Caco-2 (cell line): ENCODE data around the gene CACNA1C. TPM values are rescaled to one million over a fixed set of nuclear protein-coding genes. Genes with fewer than 3 reads are reported as not detected.

Experiments
- BruUV-seq: library from RNA; stranded (reverse); fragments of 400-500 nt; replicated peaks from 2 replicates; lab custom pipeline; 2021; lab: Mats Ljungman, UMichigan
- CTCF ChIA-PET: fragments of 300-600 bp; sonication (Branson Sonifier 250); formaldehyde crosslinking; loops from one replicate; lab custom pipeline; 2022; ENCODE audit warnings: antibody characterized with exemption; lab: Charles Lee
- POLR2A ChIA-PET: fragments of 300-600 bp; sonication (Branson Sonifier 250); formaldehyde crosslinking; loops from one replicate; lab custom pipeline; 2022; ENCODE audit warnings: antibody characterized with exemption; lab: Charles Lee
- DNase-seq, 2 experiments: peaks; one replicate each; pipeline versions ENCODE4 v3.0.0 to v3.0.0-alpha.2; 2020 to 2022
- H3K27me3 ChIP-seq: replicated peaks from 2 replicates; pipeline ENCODE4 v1.6.0; 2011; ENCODE audit warnings: low read length; ENCODE audit not compliant: control insufficient read depth, insufficient read depth
- H3K36me3 ChIP-seq: 2 replicates; pipeline ENCODE4 v1.5.1; 2011; ENCODE audit warnings: low read length; ENCODE audit not compliant: control insufficient read depth, insufficient read depth
- H3K4me1 ChIP-seq: fragments of 250-450 bp; sonication (Bioruptor Pico); 2 replicates; pipeline ENCODE4 v1.5.1; 2020; ENCODE audit warnings: mild to moderate bottlenecking
- H3K4me3 ChIP-seq: 2 replicates; pipeline ENCODE4 v1.5.1; 2011; ENCODE audit warnings: low read depth, mild to moderate bottlenecking, control low read depth, low read length
- H3K9me3 ChIP-seq: fragments of 250-450 bp; sonication (Bioruptor Pico); 2 replicates; pipeline ENCODE4 v1.5.1; 2020; ENCODE audit warnings: mild to moderate bottlenecking, moderate library complexity
- H3K27ac Mint-ChIP-seq: one replicate; pipeline ENCODE4 v1.8.0; 2022; ENCODE audit warnings: mixed read lengths; ENCODE audit not compliant: unreplicated experiment
- H3K27me3 Mint-ChIP-seq: one replicate; pipeline ENCODE4 v1.8.0; 2022; ENCODE audit warnings: mixed read lengths; ENCODE audit not compliant: insufficient read depth, unreplicated experiment
- H3K36me3 Mint-ChIP-seq: one replicate; pipeline ENCODE4 v1.8.0; 2022; ENCODE audit warnings: mild to moderate bottlenecking, mixed read lengths; ENCODE audit not compliant: insufficient read depth, unreplicated experiment
- H3K4me1 Mint-ChIP-seq: one replicate; pipeline ENCODE4 v1.8.0; 2022; ENCODE audit warnings: low read depth, mixed read lengths; ENCODE audit not compliant: unreplicated experiment
- H3K4me3 Mint-ChIP-seq: one replicate; pipeline ENCODE4 v1.8.0; 2022; ENCODE audit warnings: mild to moderate bottlenecking, moderate library complexity, mixed read lengths; ENCODE audit not compliant: unreplicated experiment
- H3K9me3 Mint-ChIP-seq: one replicate; pipeline ENCODE4 v1.8.0; 2022; ENCODE audit warnings: mixed read lengths; ENCODE audit not compliant: unreplicated experiment
- CTCF ChIP-seq, 2 experiments: fragments of 200-600 bp in 1 of 2; IDR thresholded peaks; 1 replicate in 1 of 2; 2 replicates in 1 of 2; pipeline versions ENCODE4 v1.5.1 to v1.8.0; 2011 to 2022; ENCODE audit warnings: antibody characterized with exemption in 1 of 2, control low read depth in 1 of 2, inconsistent platforms in 1 of 2, low read depth in 1 of 2, low read length in 1 of 2, mild to moderate bottlenecking in 1 of 2, moderate library complexity in 1 of 2; ENCODE audit not compliant: insufficient read depth in 1 of 2, severe bottlenecking in 1 of 2, unreplicated experiment in 1 of 2
- intact Hi-C: fragments of 100-400 bp; cut with micrococcal nuclease; formaldehyde crosslinking; loops from one replicate; pipeline ENCODE4 v1.10.0; 2022; ENCODE audit not compliant: unreplicated experiment
- total RNA-seq: library from RNA; stranded (reverse); gene quantifications from 2 replicates; pipeline ENCODE4 v1.2.3, GENCODE V29; 2022

Gene CACNA1C
- total RNA-seq, 1 experiment from 2014 or later: not detected

GRCh38 chr12:2575245-2575644 lies 522.5 kb downstream of the CACNA1C start:
- no peak for DNase-seq
- TF ChIP-seq CTCF (IDR thresholded peaks at IDR 0.05; ENCODE audit: insufficient read depth in 1 of 2, low read depth in 1 of 2, low read length in 1 of 2, severe bottlenecking in 1 of 2, unreplicated experiment in 1 of 2): no peak
- Histone ChIP-seq H3K4me3 (no peak overlapping the region), H3K9me3 (no peaks in the 10 kb centered on the region), H3K36me3 (no peaks in the 10 kb centered on the region), H3K27me3 (no peaks in the 10 kb centered on the region), H3K4me1 (no peaks in the 10 kb centered on the region)
- H3K27ac Mint-ChIP-seq: no peak overlapping the region
- no peak overlapping the region for H3K4me3 Mint-ChIP-seq
- no peaks in the 10 kb centered on the region for H3K36me3 Mint-ChIP-seq
- no peaks in the 10 kb centered on the region for H3K9me3 Mint-ChIP-seq
- peaks cover 26% of the 10 kb centered on the region for H3K27me3 Mint-ChIP-seq
- H3K4me1 Mint-ChIP-seq: no peaks in the 10 kb centered on the region
- CTCF ChIA-PET: no interaction called here
- POLR2A ChIA-PET: no interaction called here
- intact Hi-C loops: no loop called here
- BruUV-seq: no TSS peak

GRCh38 chr12:2578211-2578610 lies 525.4 kb downstream of the CACNA1C start:
- no peaks in the 10 kb centered on the region for H3K4me1 ChIP-seq
- intact Hi-C loops: no loop called here
- H3K4me3 Mint-ChIP-seq: no peak overlapping the region
- ChIA-PET CTCF (no interaction called here), POLR2A (no interaction called here)
- no peaks in the 10 kb centered on the region for H3K36me3 Mint-ChIP-seq
- DNase-seq: no peak
- H3K9me3 ChIP-seq: no peaks in the 10 kb centered on the region
- H3K27ac Mint-ChIP-seq: no peak overlapping the region
- no peak for TF ChIP-seq CTCF (IDR thresholded peaks at IDR 0.05; ENCODE audit: insufficient read depth in 1 of 2, low read depth in 1 of 2, low read length in 1 of 2, severe bottlenecking in 1 of 2, unreplicated experiment in 1 of 2)
- H3K27me3 ChIP-seq: peaks cover 3% of the 10 kb centered on the region
- H3K4me1 Mint-ChIP-seq: no peaks in the 10 kb centered on the region
- BruUV-seq: no TSS peak
- peaks cover 24% of the 10 kb centered on the region for H3K27me3 Mint-ChIP-seq
- H3K4me3 ChIP-seq: no peak overlapping the region
- no peaks in the 10 kb centered on the region for H3K9me3 Mint-ChIP-seq
- no peaks in the 10 kb centered on the region for H3K36me3 ChIP-seq

- Histone ChIP-seq H3K4me3 (no peak overlapping the region), H3K9me3 (no peaks in the 10 kb centered on the region), H3K36me3 (no peaks in the 10 kb centered on the region), H3K4me1 (no peaks in the 10 kb centered on the region), H3K27me3 (peaks cover 3% of the 10 kb centered on the region)
- Mint-ChIP-seq H3K27me3 (peaks cover 24% of the 10 kb centered on the region), H3K4me3 (no peak overlapping the region), H3K9me3 (no peaks in the 10 kb centered on the region), H3K27ac (no peak overlapping the region), H3K4me1 (no peaks in the 10 kb centered on the region), H3K36me3 (no peaks in the 10 kb centered on the region)
- intact Hi-C loops: no loop called here
- ChIA-PET CTCF (no interaction called here), POLR2A (no interaction called here)
- BruUV-seq: no TSS peak
- no peak for DNase-seq
- no peak for TF ChIP-seq CTCF (IDR thresholded peaks at IDR 0.05; ENCODE audit: insufficient read depth in 1 of 2, low read depth in 1 of 2, low read length in 1 of 2, severe bottlenecking in 1 of 2, unreplicated experiment in 1 of 2)
These were observed 526.0 kb downstream of the CACNA1C start for GRCh38 chr12:2578772-2579171.
